LoVo (cell line): ENCODE results near the gene NCBP3.
A peak's percentile ranks its signal among the peaks of the same experiment; 100 is the strongest.
"Not testable (repeated sequence)": the region's sequence is repeated elsewhere in the genome, so short reads cannot be mapped to it uniquely, and the experiment has no call there.

Source experiments
- DNase-seq: peaks from one replicate; pipeline ENCODE4 v3.0.0-alpha.2; 2016; ENCODE audit warnings: low spot score

The NCBP3 gene

DNA sequence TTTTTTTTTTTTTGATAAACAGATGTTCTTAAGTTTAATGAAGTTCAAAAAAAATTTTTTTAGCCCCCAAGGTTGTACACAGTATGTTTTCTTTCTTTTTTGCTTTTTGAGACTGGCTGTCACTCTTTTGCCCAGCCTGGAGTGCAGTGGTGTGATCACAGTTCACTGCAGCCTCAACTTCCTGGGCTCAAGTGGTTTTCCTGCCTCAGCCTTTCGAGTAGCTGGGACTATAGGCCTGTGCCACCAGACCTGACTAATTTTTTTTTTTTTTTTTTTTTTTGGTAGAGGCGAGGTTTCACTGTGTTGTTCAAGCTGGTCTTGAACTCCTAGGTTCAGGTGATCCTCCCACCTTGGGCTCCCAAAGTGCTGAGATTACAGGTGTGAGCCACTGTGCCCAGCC lies 57.8 kb downstream of the NCBP3 start:
- DNase-seq, result no peak

- not testable (repeated sequence) for DNase-seq
These were observed 60.7 kb downstream of the NCBP3 start for GRCh38 chr17:3785323-3785722.

- DNase-seq, result no peak
These were observed 63.3 kb downstream of the NCBP3 start for GRCh38 chr17:3782751-3783150.

- no peak for DNase-seq
These were observed 65.1 kb downstream of the NCBP3 start for GRCh38 chr17:3780986-3781385.

GRCh38 chr17:3777366-3778120 lies 68.5 kb downstream of the NCBP3 start:
- no peak for DNase-seq

- DNase-seq, result no peak
These were observed 72.1 kb downstream of the NCBP3 start for GRCh38 chr17:3773966-3774365.

DNA sequence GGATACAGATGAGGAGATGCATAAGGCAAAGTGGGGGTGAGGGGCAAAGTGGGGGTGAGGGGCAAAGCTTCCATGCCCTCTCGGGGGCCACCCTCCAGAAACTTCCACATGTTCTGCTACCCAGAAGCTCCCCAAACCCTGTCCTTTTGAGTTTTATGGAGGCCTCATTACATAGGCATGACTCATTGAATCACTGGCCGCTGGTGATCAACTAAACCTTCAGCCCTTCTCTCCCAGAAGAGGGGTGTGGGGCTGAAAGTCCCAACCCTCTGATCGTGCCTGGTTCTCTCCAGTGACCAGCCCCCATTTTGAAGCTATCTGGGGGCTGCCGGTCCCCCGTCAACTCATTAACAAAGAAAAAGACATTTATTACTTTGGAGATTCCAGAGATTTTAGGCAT lies 72.5 kb downstream of the NCBP3 start:
- peak; percentile 27 for DNase-seq

- DNase-seq, result no peak
These were observed 73.3 kb downstream of the NCBP3 start for GRCh38 chr17:3772764-3773163.

GRCh38 chr17:3771140-3771539 lies 74.9 kb downstream of the NCBP3 start:
- DNase-seq, result no peak

GRCh38 chr17:3770466-3770865 lies 75.6 kb downstream of the NCBP3 start:
- DNase-seq, result no peak

DNA sequence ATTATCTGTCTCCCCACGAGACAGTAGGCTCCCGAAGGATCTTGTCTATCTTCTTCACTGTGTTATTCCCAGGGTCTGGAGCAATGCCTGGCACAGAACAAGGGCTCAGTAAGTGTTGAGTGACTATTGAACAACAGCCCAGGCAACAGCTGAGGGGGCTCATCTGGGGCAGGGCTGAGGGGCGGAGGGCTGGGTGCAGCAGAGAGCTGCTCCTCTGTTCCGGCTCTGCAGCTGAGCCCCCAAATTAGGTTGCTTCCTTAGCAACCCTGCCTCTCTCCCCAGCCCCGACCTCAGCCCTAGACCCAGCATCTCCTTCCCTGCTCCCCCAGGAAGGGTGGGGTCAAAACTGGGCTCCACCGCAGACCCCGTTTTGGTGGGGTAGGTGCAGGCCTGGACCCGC lies 77.3 kb downstream of the NCBP3 start:
- DNase-seq, result no peak

DNA sequence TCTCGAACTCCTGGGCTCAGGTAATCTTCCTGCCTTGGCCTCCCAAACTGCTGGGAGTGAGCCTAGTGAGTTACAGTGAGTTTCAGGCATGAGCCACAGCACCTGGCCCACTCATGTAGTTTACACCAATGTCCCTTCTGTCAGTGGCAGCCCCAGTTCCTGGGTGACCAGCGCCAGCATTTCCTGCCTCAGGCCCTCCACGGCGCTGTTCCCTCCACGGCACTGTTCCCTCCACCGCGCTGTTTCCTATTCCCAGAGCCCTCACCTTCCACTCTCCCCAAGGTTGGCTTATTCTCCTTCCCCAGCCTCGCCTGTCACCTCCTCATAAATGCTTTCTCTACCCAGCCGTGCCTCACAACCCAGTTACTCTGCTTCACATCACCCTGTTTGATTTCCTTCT lies 77.7 kb downstream of the NCBP3 start:
- no peak for DNase-seq

DNA sequence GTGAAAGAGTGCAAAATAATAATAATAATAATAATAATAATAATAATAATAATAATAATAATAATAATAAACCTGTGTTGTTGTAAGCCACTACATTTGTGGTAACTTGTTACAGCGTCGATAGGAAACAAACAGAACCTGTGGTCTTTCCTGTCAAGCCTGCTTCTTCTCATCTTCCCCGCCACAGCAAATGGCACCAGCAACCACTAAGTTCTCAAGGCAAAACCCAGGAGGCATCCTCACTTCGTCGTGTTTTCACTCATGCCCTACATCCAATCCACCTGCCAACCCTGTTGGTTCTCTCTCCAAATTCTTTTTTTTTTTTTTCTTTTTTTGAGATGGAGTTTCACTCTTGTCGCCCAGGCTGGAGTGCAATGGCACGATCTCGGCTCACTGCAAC lies 79.3 kb downstream of the NCBP3 start:
- DNase-seq, result no peak

DNA sequence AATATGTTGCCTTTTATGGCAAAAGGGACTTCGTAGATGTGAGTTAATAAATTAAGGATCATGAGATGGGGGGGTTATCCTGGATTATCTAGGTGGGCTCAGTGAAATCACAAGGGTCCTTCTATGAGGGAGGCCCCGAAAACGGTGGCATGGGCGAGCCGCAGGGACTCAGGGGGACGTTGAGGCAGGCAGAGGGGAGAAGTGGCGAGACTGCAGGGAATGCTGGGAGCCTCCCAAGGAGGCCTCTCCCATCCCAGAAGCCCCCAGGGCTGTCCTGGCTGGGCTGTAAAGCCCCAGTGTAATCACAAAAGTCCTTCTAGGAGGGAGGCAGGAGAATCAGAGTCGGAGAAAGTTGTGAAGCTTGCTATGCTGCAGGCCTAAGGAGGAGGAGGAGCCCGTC lies 80.1 kb downstream of the NCBP3 start:
- DNase-seq, result no peak

GRCh38 chr17:3763777-3764170 lies 82.3 kb downstream of the NCBP3 start:
- no peak for DNase-seq

DNA sequence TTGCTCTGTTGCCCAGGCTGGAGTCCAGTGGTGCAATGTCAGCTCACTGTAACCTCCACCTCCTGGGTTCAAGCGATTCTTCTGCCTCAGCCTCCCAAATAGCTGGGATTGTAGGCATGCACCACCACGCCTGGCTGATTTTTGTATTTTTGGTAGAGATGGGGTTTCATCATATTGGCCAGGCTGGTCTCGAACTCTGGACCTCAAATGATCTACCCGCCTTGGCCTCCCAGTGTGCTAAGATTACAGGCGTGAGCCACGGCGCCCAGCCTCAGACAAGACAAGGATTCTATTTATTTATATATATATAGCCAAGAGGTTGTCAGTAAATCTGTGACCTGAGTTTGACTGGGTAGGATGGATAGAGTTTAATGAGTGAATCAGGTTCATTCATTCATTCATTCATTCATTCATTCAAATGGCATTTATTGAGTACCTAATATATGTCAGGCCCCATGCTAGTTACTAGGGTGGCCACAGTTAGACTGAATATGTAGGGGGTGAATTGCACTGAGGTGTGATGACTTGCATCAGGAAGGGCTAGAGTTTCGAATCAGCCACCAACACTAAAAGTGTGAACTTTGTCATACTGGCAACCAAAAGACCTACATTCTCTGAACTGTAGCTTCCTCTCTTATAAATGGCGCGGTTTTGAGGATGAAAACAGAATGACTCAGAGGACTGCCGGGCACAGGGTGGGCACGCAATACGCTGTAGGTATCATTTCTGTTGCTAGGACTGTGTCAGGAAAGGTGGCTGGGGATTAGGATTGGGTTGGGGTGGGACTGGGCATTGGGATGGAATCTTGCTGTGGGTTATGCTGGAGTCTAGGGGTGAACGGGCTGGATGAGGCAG lies 82.9 kb downstream of the NCBP3 start:
- DNase-seq, result no peak

DNA sequence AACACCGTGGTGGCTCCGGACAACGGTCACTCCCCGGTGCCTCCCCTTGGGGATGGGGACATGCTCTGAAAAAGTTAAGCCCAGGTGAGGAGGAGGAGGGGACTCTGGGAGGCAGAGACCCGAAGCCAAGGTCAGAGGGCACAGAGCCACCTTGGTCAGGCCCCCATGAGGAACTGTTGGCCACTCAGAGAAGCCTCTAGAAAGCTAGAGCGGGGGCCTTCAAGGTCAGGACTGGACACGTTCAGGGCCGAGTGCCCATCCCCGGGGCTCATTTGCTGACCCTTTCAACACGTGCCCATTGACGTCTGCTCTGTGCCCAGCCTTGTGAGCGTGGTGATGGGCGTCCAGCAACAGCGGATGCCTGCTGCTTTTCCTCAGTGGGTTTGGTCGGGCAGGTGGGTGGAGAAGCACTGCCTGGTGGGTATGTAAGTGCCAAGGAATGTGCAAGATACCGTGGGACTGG lies 84.1 kb downstream of the NCBP3 start:
- no peak for DNase-seq

GRCh38 chr17:3761036-3761917 lies 84.8 kb downstream of the NCBP3 start:
- DNase-seq, result no peak

GRCh38 chr17:3759597-3760216 lies 86.3 kb downstream of the NCBP3 start:
- DNase-seq, result no peak

DNA sequence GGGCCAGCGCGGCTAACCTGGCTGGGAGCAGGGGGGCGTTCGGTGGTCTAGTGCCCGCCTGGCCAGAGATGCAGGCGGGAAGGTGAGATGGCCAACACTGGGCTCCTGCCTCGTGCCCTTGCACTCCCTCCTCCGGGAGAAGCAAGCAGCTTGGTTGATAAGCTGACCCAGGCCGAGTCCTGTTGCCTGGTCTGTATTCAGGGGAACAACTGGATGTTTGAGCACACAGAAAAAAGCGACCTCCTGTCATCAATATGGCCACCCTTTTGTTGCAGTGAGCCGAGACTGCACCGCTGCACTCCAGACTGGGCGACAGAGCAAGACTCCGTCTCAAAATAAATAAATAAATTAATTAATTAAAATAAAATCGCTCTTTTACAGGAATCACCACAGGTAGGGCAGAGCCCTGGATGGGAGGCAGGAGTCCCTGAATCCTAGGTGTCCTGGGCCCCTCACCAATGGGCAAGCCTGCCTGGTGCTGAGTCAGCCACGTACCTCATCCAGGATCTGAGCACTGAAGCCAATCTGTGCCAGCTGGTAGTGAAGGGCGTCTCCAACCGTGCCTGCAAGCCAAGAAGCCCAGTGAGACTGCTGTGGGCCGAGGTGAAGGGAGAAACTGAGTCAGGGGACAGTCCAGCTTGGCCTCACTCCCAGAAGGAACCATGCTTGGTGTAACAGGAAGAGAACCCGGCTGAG lies 90.6 kb downstream of the NCBP3 start:
- DNase-seq, result no peak
